ENCODE results near the gene RUNX2. TPM values are rescaled to one million over a fixed set of nuclear protein-coding genes. Genes with fewer than 3 reads are reported as not detected.

The RUNX2 gene
- total and polyA plus RNA-seq, 9 of the 15 experiments (the other 6 are each of a cell fraction or from before 2014, with no cell fraction given) = 0.29 to 1.00 (median 0.43) TPM

DNA sequence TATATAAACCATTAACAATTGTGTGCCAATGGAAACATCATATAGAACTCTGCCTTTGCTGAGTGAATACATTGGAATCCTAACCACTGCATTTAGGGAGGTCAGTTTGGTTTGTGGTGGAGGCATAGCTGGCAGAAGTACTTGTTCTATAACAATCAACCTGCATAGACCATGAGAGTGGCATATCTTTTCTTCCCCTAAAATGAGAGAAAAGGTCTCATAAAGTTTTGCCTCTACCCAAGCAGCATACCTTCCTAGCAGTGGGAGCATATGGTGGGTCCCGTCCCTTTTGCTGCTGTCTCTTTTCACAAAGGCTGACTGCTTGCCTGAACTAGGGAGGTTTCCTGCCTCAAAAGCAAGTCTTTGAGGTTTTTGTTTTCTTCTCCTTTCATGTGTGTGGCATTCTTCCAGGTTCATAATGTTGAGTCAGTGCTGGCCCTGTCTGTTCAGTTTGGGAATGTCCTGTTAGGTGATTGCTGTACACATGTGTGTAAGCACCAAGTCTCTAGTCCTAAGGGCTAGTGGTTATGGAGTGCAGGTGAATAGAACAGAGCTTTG is 110.8 kb downstream of the RUNX2 start (continued):
- TF ChIP-seq, protein P1, sequence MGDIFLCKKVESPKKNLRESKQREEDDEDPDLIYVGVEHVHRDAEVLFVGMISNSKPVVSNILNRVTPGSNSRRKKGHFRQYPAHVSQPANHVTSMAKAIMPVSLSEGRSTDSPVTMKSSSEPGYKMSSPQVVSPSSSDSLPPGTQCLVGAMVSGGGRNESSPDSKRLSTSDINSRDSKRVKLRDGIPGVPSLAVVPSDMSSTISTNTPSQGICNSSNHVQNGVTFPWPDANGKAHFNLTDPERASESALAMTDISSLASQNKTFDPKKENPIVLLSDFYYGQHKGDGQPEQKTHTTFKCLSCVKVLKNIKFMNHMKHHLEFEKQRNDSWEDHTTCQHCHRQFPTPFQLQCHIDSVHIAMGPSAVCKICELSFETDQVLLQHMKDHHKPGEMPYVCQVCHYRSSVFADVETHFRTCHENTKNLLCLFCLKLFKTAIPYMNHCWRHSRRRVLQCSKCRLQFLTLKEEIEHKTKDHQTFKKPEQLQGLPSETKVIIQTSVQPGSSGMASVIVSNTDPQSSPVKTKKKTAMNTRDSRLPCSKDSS (IDR thresholded peaks at IDR 0.05; ENCODE audit: low read depth, partially characterized antibody) = no peak
- peak; percentile 59; the same call in 1 of the 2 replicates for TF ChIP-seq BRD4 (IDR thresholded peaks at IDR 0.05)
- no peak for TF ChIP-seq SRF (CRISPR knock-in tag; IDR thresholded peaks at IDR 0.05)
- TF ChIP-seq PYGO2 (tag; IDR thresholded peaks at IDR 0.05) = no peak

DNA sequence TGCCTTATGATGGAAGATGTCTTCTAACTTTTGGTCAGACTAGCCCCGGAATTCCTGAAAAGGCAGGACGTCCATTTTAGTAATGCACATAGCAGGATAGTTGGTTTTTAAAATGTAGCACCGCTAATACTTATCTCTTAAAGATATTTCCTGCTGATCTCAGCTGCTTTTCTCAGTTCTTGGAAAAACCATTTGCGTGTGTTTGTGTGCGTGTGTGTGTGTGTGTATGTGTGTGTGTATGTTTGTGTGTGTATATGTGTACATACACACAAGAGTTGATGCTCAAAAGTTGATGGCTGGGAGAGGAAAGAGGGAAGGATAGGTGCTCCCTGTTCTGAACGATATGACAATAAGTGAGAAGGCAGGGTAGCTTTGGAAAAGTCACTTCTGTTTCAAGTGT is 111.3 kb downstream of the RUNX2 start:
- in situ Hi-C loops (cut with MboI) = no loop called here
- Histone ChIP-seq H3K27me3 (ENCODE audit: control insufficient read depth in 2 of 2, insufficient read depth in 2 of 2, low read length in 2 of 2) (no peaks in the 10 kb centered on the region), H3K4me1 (replicated peaks in 1 of 2; ENCODE audit: control insufficient read depth in 2 of 2, insufficient read depth in 2 of 2, low read length in 2 of 2) (peaks cover 0 to 41% of the 10 kb centered on the region in 2 experiments), H3K27ac (ENCODE audit: extremely low read depth, low read depth, low read length) (peak overlapping the region; percentile 45; the same call in 1 of the 3 replicates), H4K20me1 (replicated peaks; ENCODE audit: control insufficient read depth, insufficient read depth, low read length) (no peaks in the 10 kb centered on the region), H3K79me2 (ENCODE audit: control insufficient read depth, insufficient read depth, low read length) (no peaks in the 10 kb centered on the region), H2AFZ (ENCODE audit: low read depth, low read length) (peak overlapping the region; percentile 72), H3K4me3 (no peak overlapping the region), H3K9ac (ENCODE audit: insufficient read depth in 1 of 2, low read depth in 2 of 2, low read length in 2 of 2) (no peak overlapping the region), H3K4me2 (ENCODE audit: insufficient read depth, low read length) (peak overlapping the region; percentile 5; the same call in 1 of the 2 replicates), H3K9me3 (replicated peaks; ENCODE audit: control insufficient read depth, insufficient read depth, low read depth, low read length) (no peaks in the 10 kb centered on the region), H3K36me3 (ENCODE audit: control insufficient read depth, insufficient read depth, low read length) (no peaks in the 10 kb centered on the region), H3K9me1 (ENCODE audit: control insufficient read depth, insufficient read depth, low read length) (no peaks in the 10 kb centered on the region)
- FAIRE-seq (peak; percentile 26), DNase-seq (ENCODE audit: extremely low read depth in 1 of 4, low spot score in 3 of 4) (no peak), ATAC-seq (peak; percentile 7; the same call in 2 of the 3 replicates)
- 27% methylated on average over 6 of the region's 6 CpGs for WGBS (ENCODE audit: insufficient coverage, low coverage, missing lambda C conversion rate)
- POLR2A ChIA-PET = interaction anchor here (0.6 kb wide), 3 partner anchors 10 to 211 kb away, joined by 3 to 4 read pairs (median 3); no protein-coding TSS in a partner anchor
- no TSS peak for BruUV-seq (replicated peaks)
- intact Hi-C loops (cut with micrococcal nuclease) = no loop called here
- CTCF ChIA-PET (ENCODE audit: low intra/inter-chr PET ratio) = no interaction called here
- no peak for TF ChIP-seq ETV1 (tag; conservative IDR thresholded peaks at IDR 0.05; ENCODE audit: low read depth)
- TF ChIP-seq EHMT2 (IDR thresholded peaks at IDR 0.05) = no peak
- TF ChIP-seq, protein P2, sequence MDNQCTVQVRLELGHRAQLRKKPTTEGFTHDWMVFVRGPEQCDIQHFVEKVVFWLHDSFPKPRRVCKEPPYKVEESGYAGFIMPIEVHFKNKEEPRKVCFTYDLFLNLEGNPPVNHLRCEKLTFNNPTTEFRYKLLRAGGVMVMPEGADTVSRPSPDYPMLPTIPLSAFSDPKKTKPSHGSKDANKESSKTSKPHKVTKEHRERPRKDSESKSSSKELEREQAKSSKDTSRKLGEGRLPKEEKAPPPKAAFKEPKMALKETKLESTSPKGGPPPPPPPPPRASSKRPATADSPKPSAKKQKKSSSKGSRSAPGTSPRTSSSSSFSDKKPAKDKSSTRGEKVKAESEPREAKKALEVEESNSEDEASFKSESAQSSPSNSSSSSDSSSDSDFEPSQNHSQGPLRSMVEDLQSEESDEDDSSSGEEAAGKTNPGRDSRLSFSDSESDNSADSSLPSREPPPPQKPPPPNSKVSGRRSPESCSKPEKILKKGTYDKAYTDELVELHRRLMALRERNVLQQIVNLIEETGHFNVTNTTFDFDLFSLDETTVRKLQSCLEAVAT (IDR thresholded peaks at IDR 0.05) = 0 out of 4 replicates have a peak, but pooled peaks of 1 of the 2 experiments have one; percentile 28
- TF ChIP-seq RB1 (IDR thresholded peaks at IDR 0.05; ENCODE audit: low read depth) = no peak
- TF ChIP-seq, protein P3, sequence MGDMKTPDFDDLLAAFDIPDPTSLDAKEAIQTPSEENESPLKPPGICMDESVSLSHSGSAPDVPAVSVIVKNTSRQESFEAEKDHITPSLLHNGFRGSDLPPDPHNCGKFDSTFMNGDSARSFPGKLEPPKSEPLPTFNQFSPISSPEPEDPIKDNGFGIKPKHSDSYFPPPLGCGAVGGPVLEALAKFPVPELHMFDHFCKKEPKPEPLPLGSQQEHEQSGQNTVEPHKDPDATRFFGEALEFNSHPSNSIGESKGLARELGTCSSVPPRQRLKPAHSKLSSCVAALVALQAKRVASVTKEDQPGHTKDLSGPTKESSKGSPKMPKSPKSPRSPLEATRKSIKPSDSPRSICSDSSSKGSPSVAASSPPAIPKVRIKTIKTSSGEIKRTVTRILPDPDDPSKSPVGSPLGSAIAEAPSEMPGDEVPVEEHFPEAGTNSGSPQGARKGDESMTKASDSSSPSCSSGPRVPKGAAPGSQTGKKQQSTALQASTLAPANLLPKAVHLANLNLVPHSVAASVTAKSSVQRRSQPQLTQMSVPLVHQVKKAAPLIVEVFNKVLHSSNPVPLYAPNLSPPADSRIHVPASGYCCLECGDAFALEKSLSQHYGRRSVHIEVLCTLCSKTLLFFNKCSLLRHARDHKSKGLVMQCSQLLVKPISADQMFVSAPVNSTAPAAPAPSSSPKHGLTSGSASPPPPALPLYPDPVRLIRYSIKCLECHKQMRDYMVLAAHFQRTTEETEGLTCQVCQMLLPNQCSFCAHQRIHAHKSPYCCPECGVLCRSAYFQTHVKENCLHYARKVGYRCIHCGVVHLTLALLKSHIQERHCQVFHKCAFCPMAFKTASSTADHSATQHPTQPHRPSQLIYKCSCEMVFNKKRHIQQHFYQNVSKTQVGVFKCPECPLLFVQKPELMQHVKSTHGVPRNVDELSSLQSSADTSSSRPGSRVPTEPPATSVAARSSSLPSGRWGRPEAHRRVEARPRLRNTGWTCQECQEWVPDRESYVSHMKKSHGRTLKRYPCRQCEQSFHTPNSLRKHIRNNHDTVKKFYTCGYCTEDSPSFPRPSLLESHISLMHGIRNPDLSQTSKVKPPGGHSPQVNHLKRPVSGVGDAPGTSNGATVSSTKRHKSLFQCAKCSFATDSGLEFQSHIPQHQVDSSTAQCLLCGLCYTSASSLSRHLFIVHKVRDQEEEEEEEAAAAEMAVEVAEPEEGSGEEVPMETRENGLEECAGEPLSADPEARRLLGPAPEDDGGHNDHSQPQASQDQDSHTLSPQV (IDR thresholded peaks at IDR 0.05) = no peak
- no peak for TF ChIP-seq HNRNPLL (IDR thresholded peaks at IDR 0.05; ENCODE audit: low read depth, low read length, poor library complexity, severe bottlenecking)
- TF ChIP-seq FOXA3 (CRISPR knock-in tag; conservative IDR thresholded peaks at IDR 0.05 in 1 of 2, IDR thresholded peaks at IDR 0.05 in 1 of 2) = 0 out of 4 replicates have a peak, but pooled peaks of 1 of the 2 experiments have one; percentile 9
- TF ChIP-seq DNMT1 (IDR thresholded peaks at IDR 0.05) = no peak
- no peak for TF ChIP-seq TGIF2 (CRISPR knock-in tag; IDR thresholded peaks at IDR 0.05)

Data from K562 (cell line).